ENCODE data around the gene WWC2. TPM values are rescaled to one million over a fixed set of nuclear protein-coding genes. Genes with fewer than 3 reads are reported as not detected.
A peak's percentile ranks its signal among the peaks of the same experiment; 100 is the strongest.

WWC2 gene
- polyA plus RNA-seq, 3 donors = 51.7 to 54.7 (median 53.5) TPM

DNA sequence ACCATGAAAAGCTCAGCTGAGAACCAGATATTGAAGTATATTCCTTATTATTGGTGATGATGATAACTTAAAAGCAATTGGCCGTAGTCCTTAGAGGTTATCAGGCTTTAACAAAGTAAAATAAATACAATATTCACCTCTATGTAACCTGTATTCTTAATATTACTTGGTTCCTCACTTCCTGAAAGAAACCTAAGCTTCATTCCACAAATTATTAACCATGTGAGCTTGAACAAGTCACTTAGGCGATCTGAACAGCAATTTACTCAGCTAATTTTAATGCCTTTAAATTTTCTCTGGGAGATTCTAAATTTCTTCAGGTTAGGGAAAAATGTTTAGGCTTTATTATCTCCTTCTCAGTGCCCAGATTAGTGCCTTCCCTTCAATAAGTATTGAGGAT lies 151.8 kb downstream of the WWC2 start:
- no peak for DNase-seq (ENCODE audit: low read depth in 3 of 3, low spot score in 2 of 3)

DNA sequence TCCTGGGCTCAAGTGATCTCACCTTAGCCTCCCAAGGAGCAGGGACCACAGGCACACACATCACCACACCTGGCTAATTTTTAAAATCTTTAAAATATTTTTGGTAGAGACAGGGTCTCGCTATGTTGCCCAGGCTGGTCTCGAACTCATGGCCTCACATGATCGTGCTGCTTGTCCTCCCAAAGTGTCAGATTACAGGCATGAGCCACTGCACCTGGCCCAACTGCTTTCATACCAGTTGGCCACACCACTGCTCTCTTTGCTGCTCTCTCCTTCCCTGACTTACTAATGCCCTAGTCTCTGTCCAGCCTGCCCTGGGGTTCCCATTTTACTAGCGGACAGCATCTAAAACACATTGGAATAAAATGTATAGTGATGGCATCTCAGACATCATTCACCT lies 153.9 kb downstream of the WWC2 start:
- DNase-seq (ENCODE audit: low read depth in 3 of 3, low spot score in 2 of 3) = no peak

DNA sequence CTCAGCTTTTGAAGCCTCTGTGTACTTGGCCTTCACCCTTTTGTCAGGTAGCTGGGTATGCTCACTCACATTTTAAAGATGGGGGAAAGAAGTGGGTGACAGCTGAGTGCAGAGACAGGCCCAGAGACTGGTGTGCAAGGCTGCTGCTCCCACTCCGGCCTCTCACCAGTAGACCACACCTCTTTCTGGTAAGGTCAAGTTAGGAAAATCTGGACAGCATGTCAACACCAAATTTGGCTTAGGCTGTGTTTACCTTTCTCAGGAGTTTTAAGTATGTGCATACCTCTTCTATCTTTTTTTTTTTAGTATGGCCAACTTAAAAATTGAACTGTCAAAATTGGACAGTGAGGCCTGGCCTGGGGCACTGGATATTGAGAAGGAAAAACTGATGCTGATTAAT lies 154.4 kb downstream of the WWC2 start:
- DNase-seq (ENCODE audit: low read depth in 3 of 3, low spot score in 2 of 3) = no peak

DNA sequence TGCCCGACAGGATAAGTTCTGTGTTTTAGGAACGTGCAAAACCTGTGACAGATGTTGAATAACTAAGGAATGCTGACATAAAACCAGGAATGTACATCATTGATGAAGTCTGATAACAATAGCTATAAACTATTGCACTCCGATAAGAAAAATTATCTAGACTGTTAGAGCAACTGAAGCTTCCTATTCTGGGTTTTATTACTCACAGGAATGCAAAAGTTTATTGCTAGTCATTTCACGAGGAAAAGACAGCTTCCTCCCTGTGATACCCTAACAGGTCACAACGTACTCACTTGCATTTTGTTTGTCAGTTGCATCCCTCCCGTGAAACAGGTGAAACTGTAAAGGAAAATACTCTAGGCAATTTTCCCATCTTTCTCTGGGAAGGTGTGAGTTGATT lies 155.1 kb downstream of the WWC2 start:
- no peak for DNase-seq (ENCODE audit: low read depth in 3 of 3, low spot score in 2 of 3)

DNA sequence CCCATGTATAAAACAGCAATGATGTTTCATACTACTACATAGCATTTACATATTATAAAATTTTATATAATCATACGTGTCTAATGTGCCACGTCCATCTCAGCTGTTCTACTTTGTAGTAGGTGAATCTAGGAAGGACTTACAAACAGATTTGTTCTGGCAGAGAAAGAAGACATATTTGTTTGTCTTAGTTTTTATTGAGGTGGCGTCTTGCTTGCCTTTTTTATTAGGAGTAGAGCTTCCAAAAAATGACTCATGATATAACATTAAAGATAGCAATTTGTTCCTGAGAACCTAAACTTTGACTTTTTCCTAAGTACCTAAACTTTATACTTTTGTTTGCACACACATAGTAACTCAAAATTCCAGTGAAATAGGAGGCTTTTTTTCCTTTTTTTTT lies 156.4 kb downstream of the WWC2 start:
- no peak for DNase-seq (ENCODE audit: low read depth in 3 of 3, low spot score in 2 of 3)

DNA sequence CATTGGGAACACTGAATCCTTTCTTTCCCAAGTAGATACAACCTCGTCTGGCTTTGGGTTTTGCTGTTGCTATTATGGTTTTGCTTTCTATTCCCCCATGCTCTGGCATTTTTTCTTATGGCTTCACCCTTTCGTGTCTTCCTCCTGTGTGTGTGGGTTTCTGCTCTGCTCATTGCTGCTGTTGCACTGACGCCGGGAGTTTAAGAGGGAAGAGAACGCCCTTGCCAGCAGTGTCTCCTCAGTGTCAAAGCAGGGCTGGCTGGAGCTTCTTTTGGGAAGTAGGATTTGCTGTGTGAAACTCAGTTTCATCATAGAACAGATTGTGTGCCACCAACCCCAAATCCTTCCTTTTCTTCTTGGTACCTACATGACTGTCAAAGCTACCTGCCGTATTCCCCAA lies 157.3 kb downstream of the WWC2 start:
- DNase-seq (ENCODE audit: low read depth in 3 of 3, low spot score in 2 of 3) = no peak

DNA sequence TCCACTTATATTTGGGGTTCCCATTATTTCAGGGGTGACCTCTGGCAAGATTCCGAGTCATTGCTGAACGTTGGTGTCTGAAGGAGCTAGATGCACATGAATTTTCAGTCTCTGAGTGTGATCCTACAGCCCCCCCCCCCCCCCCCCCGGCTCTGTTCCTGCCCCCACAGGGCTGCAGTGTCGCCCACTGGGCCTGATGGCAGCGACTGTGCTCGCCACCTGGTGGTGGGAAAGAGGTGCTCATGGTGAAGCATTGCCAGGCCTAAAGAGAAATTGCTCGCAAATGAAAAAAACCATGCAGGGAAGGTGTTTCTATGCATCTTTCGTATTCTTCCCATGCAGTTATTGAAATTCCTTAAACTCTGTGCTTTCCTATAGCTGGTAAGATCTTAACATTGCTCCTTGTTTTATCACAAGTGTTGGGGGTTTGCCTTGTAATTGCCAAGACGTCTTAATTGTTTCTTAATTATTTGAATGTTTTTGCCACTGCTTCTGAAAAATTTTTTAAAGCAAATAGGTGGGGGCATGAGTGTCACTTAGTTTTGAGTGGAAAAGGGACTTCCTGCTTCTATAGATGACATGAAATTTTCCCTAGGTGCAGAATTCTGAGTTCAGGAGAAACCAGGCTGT lies 157.8 kb downstream of the WWC2 start:
- DNase-seq (ENCODE audit: low read depth in 3 of 3, low spot score in 2 of 3) = no peak

DNA sequence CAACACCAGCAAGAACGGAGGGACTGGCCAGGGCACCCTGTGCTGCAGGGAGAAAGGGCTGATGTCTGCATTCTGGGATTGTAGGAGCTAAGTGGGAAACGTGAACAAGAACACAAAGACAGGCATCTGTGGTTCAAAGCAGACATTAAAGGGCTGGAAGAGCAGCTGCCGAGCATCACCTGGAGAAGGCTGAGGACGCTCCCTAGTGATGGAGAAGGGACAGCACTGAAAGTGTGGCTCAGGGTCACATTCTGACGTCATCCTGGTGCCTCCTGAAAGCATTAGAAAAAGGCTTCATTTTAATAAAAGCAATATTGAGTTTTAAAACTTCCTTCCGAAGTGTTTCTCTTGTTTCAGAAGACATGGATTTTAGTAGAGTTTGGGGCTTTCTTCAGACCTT lies 158.8 kb downstream of the WWC2 start:
- no peak for DNase-seq (ENCODE audit: low read depth in 3 of 3, low spot score in 2 of 3)

DNA sequence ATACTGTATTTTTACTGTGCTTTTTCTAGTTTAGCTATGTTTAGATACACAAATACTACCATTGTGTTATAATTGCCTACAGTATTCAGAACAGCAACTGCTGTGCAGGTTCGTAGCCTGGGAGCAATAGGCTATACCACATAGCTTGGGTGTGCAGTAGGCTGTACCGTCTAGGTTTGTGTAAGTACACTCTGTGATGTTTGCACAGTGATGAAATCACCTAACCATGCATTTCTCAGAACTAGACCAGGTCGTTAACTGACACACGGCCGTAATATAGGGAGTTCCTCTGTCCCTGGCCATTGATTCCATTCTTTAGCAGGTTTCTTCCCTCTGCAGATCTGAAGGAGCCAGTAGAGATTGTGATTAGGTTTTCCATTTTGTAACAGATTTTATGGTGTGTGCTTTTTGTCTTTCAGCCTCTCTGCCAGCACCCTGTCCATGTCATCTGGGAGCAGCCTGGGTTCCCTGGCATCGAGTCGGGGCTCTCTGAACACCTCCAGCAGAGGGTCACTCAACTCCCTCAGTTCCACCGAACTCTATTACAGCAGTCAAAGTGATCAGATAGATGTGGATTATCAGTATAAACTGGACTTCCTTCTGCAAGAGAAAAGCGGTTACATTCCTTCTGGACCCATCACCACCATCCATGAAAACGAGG lies 161.6 kb downstream of the WWC2 start:
- no peak for DNase-seq (ENCODE audit: low read depth in 3 of 3, low spot score in 2 of 3)

DNA sequence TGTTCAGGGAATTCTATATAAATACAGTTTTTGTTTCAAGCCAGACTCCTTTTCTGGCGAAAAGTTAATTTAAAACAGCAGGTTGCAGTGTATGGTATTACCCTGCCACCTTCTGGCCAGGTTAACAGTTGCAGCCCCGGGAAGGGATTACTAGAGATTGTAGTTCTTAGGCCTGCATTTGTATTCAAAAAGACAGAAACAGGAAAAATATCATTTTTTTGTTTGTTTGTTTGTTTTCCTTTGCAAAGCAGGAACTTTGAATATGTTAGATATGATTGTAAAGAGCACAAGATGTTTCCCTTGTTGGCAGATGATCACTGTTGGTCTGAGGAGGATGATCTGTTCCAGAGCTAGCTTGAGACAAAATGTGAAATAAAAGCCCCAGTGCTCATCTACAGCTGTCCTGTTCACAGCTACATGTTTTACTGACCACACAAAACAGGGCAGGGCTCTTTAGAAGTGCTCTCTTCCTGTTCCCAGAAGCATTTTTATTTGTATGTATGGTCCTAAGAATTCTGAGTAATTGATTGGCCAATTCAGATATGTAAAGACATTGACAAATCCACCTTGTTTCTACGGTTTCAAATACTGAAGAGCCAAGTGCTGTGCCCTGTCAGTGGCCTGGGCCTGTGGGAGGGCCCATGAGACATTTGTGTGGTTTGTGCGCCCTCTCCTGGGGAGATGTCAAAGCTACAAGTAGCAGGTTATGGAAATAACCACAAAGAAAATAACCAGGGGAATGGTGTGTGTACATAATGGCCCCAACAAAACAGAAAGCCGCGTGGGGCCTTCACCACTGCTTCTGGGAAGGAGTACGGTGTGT lies 163.1 kb downstream of the WWC2 start:
- peak in 1 of 3 donors; percentile 51 for DNase-seq (ENCODE audit: low read depth in 3 of 3, low spot score in 2 of 3)

DNA sequence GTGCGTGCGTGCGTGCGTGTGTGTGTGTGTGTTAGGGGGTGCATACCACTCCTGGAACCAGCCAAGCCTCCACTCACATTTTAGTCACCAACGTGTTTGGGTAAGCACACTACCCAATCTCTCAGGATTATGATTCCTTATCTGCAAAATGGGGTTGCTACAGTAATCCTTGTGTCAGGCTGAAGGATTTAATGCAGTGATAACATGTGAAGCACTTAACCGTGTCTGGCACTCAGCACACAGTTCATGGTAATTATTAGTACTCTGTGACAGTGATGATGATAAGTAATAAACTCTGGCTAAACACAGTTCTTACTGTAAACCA lies 163.7 kb downstream of the WWC2 start:
- no peak for DNase-seq (ENCODE audit: low read depth in 3 of 3, low spot score in 2 of 3)

DNA sequence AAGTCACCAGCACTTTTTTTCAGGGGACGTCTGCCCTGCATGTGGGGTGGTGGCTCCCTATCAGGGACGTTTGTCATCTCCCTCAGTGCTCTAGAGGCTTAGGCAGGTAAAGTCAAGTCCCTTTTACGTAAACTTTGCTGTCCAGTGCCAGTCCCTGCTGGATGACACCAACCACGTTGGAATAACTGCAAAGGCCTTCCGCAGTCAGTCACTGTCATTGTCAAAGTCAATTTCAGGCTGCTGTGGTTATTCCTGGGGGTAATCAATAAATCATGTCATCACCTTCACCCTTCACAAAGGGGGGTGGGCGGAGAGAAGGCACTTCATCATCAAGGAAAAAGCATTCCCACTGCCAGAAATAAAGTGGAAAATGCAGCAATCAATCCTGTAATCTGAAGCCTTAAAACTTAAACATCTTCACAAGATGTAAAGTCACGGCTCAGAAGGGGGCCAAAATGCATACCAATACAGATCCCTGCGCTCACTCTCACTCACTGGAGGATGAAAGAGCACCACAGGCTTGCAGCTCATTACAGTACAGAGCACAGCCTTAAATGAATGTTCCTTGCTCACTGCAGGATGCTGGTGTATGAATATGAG lies 164.8 kb downstream of the WWC2 start:
- no peak for DNase-seq (ENCODE audit: low read depth in 3 of 3, low spot score in 2 of 3)

DNA sequence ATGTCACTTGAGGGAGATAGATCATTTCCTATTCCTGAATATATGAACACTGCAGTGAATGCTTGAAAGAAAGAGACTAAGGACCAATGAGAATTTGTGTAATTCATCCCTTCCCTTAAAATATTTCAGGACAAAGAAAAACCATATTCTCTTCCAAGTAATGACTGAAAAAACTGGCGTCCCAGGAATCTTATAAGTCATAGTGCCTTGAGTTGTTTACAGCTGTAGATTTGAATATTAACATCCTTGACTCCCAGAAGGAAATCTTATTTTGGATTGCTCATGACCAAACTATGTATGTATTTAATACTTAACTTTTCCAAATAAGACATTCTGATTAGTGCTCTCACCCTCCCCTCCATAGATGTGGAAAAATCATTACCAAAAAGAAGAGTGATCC lies 165.6 kb downstream of the WWC2 start:
- no peak for DNase-seq (ENCODE audit: low read depth in 3 of 3, low spot score in 2 of 3)

DNA sequence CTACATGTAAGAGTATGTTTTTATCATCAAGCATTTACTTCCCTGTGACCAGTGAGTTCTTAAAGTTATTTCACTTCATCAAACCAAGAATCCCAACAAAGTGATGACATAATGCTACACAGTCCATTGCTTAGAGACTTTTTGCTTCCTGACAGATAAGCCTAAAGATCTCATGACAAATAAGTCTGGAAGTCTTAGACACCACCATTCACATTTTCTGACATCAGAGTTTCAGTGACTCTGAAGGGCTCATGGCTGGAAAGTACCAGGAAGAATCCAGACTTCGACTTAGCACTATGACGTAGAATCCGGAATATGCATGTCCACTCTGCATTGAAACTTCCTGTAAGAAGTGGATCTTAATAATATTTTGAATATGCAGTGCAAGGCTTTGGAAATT lies 167.3 kb downstream of the WWC2 start:
- DNase-seq (ENCODE audit: low read depth in 3 of 3, low spot score in 2 of 3) = no peak

DNA sequence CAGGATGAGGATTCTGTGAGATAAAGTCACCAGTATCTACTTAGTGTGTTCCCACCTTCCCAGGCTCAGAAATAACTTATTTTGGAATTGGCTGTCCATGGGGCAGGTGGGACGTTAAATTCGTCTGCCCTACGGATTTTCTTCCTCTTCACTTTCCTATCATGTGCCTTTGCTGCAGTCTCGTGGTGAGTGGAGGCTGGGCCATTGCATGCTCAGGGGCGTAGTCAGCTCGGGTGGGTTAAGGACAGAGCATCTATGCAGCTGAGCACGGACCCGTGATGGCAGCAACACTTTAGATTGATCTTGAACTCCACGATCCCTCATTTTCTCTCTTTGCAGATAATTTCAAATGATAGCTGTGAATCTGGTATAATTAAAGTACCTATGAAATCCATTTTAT lies 169.5 kb downstream of the WWC2 start:
- no peak for DNase-seq (ENCODE audit: low read depth in 3 of 3, low spot score in 2 of 3)

DNA sequence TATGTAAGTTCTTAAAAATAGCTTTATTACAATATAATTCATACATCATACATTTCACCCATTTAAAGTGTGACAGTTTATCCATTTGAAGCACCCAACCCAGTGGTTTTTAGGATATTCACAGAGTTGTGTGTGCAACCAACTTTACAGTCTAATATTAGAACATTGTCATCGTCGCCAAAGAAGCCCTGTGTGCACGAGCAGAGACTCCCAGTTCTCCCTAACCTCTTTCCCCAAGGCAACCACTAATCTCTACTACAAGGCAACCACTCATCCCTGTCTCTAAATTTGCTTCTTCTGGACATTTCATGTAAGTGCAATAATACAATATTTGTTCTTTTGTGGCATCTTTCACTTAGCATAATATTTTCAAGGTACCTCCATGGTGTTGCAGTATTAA lies 173.3 kb downstream of the WWC2 start:
- DNase-seq (ENCODE audit: low read depth in 3 of 3, low spot score in 2 of 3) = no peak

DNA sequence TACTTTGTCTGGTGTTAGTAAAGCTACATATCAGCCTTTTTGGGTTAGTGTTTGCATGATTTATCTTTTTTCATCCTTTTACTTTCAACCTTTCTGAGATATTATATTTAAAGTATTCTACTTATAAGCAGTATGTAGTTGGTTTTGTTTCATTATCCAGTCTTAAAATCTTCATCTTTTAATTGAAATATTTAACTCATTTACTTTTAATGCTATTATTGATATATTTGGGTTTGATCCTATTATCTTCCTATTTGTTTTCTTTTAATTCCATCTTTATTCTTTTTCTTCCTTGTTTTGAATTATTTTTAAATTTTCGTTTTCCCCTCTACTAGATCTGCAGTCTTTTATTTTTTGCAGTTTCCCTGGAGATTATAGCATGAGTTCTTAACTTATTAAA lies 177.0 kb downstream of the WWC2 start:
- no peak for DNase-seq (ENCODE audit: low read depth in 3 of 3, low spot score in 2 of 3)

DNA sequence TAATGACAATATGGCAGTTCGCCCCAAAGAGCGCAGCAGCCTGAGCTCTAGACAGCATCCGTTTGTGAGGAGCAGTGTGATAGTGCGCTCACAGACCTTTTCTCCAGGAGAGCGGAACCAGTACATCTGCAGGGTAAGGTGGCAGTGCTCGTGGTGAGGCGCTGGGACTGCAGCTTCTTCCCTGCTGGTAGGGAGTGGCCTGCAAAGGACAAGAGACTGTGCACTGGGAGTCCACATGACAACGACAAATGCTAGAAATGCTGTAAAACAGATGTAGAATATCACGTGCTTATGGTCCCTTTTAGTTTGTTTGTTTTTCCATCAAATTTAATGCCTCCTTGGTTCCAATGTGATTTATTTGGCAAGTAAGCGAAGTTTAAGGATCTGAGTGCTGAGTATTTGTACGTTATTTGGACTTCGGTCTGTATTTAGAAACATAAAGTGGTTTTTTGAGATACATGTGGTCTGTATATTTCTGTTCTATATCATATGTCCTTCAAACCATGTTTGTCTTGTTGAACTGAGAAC lies 185.3 kb downstream of the WWC2 start:
- peak in 2 of 3 donors; percentile 32 to 49 for DNase-seq (ENCODE audit: low read depth in 3 of 3, low spot score in 2 of 3)

DNA sequence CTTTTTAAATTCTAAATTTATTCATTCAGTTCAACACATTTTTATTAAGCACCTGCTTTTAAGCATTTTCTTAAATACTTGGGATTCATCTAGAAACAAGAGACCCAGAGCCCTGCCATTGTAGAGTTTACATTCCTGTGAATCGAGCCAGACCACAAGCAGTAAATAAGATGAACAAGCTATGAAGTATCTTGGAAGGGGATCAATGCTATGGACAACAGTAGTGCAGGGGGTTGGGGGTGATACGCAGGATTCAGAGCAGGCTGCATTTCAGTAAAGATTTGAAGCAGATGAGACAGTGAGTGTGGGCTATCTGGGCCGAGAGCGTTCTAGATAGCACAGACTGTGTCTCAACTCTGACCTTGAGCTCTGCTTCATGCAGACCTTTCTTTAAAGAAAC lies 185.9 kb downstream of the WWC2 start:
- DNase-seq (ENCODE audit: low read depth in 3 of 3, low spot score in 2 of 3) = peak in 1 of 3 donors; percentile 30

DNA sequence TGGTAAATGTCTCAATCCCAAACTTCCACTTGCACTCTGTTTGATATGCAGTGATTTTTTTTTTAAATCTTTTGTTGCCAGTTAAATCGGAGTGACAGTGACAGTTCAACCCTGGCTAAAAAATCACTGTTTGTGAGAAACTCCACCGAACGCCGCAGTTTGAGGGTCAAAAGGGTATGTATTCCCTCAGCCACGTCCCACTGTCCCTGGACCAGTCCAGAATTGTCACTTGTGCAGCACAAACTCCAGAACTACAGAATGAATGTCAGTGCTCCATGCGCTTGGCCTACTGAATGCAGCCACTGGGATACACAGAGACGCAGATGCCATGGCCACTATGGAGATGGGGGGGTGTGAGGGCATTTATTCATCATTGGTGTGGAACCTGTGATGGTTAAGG lies 186.8 kb downstream of the WWC2 start:
- DNase-seq (ENCODE audit: low read depth in 3 of 3, low spot score in 2 of 3) = no peak

DNA sequence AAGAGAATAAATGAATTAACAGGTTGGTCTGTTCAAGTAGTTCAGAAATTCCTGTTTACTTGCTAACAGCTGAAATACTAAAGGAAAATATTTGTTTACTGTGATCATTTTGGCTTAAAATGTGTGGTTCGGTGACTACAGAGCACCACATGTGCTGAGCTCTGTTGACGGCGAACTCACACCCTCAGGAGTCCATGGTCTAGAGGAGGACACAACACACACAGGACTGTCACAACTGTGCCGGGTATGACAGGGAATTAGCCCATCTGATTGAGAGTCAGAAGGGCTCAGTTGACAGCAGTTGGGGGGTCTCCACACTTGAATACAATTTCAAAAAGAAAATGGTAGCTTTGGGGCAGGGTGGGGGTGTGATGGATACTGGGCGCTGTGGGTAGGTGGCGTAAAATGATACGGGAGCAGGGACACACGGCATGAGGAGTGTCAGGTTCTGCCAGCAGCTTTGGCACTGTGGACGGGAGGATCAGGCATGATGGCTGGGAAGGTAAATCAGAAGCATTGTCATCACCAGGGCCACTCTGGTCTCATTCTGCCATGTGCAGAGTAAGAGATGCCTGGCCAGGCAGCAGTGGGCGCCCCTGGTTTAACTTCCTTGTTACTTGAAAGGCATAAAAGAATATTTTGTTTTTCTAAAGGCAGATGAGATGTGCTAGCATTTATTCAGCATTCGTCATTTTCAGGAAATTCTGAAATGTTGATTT lies 187.7 kb downstream of the WWC2 start:
- no peak for DNase-seq (ENCODE audit: low read depth in 3 of 3, low spot score in 2 of 3)

Data from right renal cortex interstitium (tissue), 3 donors.